Measurements from ENCODE around the gene LRMDA. TPM values are rescaled to one million over a fixed set of nuclear protein-coding genes. Genes with fewer than 3 reads are reported as not detected.

Gene LRMDA
- total and polyA plus RNA-seq, 3 experiments from 2014 or later, result not detected

- no peak overlapping the region for H3K4me3 Mint-ChIP-seq
Observed at GRCh38 chr10:76492678-76493472, 1061.5 kb downstream of the LRMDA start.

GRCh38 chr10:76497666-76498065 is 1066.2 kb downstream of the LRMDA start:
- Mint-ChIP-seq H3K27ac (no peak overlapping the region), H3K4me3 (no peak overlapping the region), H3K27me3 (no peaks in the 10 kb centered on the region), H3K4me1 (no peaks in the 10 kb centered on the region), H3K36me3 (no peaks in the 10 kb centered on the region), H3K9me3 (peaks cover 0 to 26% (median under 1%) of the 10 kb centered on the region in 5 donors)
- Histone ChIP-seq H3K36me3 (ENCODE audit: insufficient read depth, low read length) (no peaks in the 10 kb centered on the region), H3K9me3 (ENCODE audit: low read length) (no peaks in the 10 kb centered on the region), H3K27me3 (ENCODE audit: insufficient read depth, low read length, poor library complexity, severe bottlenecking) (no peaks in the 10 kb centered on the region), H3K4me3 (ENCODE audit: low read length) (no peak overlapping the region), H3K27ac (ENCODE audit: low read depth, low read length) (no peak overlapping the region), H3K4me1 (ENCODE audit: insufficient read depth, low read length) (no peaks in the 10 kb centered on the region)
- POLR2A ChIA-PET, result no interaction called here
- CTCF ChIA-PET, result no interaction called here
- DNase-seq, result no peak

More at GRCh38 chr10:76492678-76493472, 1061.5 kb downstream of the LRMDA start:
- DNase-seq, result no peak
- H3K4me1 Mint-ChIP-seq, result no peaks in the 10 kb centered on the region
- no peaks in the 10 kb centered on the region for H3K36me3 ChIP-seq (ENCODE audit: insufficient read depth, low read length)
- no peak overlapping the region for H3K27ac ChIP-seq (ENCODE audit: low read depth, low read length)
- no peaks in the 10 kb centered on the region for H3K4me1 ChIP-seq (ENCODE audit: insufficient read depth, low read length)
- no peaks in the 10 kb centered on the region for H3K27me3 ChIP-seq (ENCODE audit: insufficient read depth, low read length, poor library complexity, severe bottlenecking)
- no peak overlapping the region for H3K4me3 ChIP-seq (ENCODE audit: low read length)
- CTCF ChIA-PET, result no interaction called here
- H3K9me3 Mint-ChIP-seq, result peaks cover 4 to 48% (median 15%) of the 10 kb centered on the region in 5 donors
- no peaks in the 10 kb centered on the region for H3K9me3 ChIP-seq (ENCODE audit: low read length)
- no peak overlapping the region for H3K27ac Mint-ChIP-seq
- H3K27me3 Mint-ChIP-seq, result no peaks in the 10 kb centered on the region
- POLR2A ChIA-PET, result no interaction called here
- no peaks in the 10 kb centered on the region for H3K36me3 Mint-ChIP-seq

- no peak overlapping the region for H3K27ac Mint-ChIP-seq
- CTCF ChIA-PET, result no interaction called here
- Histone ChIP-seq H3K4me1 (ENCODE audit: insufficient read depth, low read length) (no peaks in the 10 kb centered on the region), H3K36me3 (ENCODE audit: insufficient read depth, low read length) (no peaks in the 10 kb centered on the region), H3K27me3 (ENCODE audit: insufficient read depth, low read length, poor library complexity, severe bottlenecking) (no peaks in the 10 kb centered on the region), H3K27ac (ENCODE audit: low read depth, low read length) (no peak overlapping the region), H3K9me3 (ENCODE audit: low read length) (no peaks in the 10 kb centered on the region), H3K4me3 (ENCODE audit: low read length) (no peak overlapping the region)
- no peaks in the 10 kb centered on the region for H3K4me1 Mint-ChIP-seq
- POLR2A ChIA-PET, result no interaction called here
- peaks cover 6 to 46% (median 12%) of the 10 kb centered on the region in 5 donors for H3K9me3 Mint-ChIP-seq
- no peak for DNase-seq
- H3K36me3 Mint-ChIP-seq, result no peaks in the 10 kb centered on the region
- no peaks in the 10 kb centered on the region for H3K27me3 Mint-ChIP-seq
- H3K4me3 Mint-ChIP-seq, result no peak overlapping the region
Observed at GRCh38 chr10:76504823-76505222, 1073.4 kb downstream of the LRMDA start.

GRCh38 chr10:76509446-76509845 is 1078.0 kb downstream of the LRMDA start:
- Histone ChIP-seq H3K36me3 (ENCODE audit: insufficient read depth, low read length) (no peaks in the 10 kb centered on the region), H3K27ac (ENCODE audit: low read depth, low read length) (no peak overlapping the region), H3K4me1 (ENCODE audit: insufficient read depth, low read length) (no peaks in the 10 kb centered on the region), H3K4me3 (ENCODE audit: low read length) (no peak overlapping the region), H3K27me3 (ENCODE audit: insufficient read depth, low read length, poor library complexity, severe bottlenecking) (no peaks in the 10 kb centered on the region), H3K9me3 (ENCODE audit: low read length) (no peaks in the 10 kb centered on the region)
- no peak overlapping the region for H3K4me3 Mint-ChIP-seq
- POLR2A ChIA-PET, result no interaction called here
- no peak for DNase-seq
- H3K27ac Mint-ChIP-seq, result no peak overlapping the region
- H3K4me1 Mint-ChIP-seq, result no peaks in the 10 kb centered on the region
- H3K36me3 Mint-ChIP-seq, result no peaks in the 10 kb centered on the region
- H3K9me3 Mint-ChIP-seq, result peaks cover 5 to 26% (median 11%) of the 10 kb centered on the region in 5 donors
- CTCF ChIA-PET, result no interaction called here
- no peaks in the 10 kb centered on the region for H3K27me3 Mint-ChIP-seq

GRCh38 chr10:76514321-76514720 is 1082.9 kb downstream of the LRMDA start:
- ChIA-PET POLR2A (no interaction called here), CTCF (no interaction called here)
- Histone ChIP-seq H3K4me3 (ENCODE audit: low read length) (no peak overlapping the region), H3K27ac (ENCODE audit: low read depth, low read length) (no peak overlapping the region), H3K4me1 (ENCODE audit: insufficient read depth, low read length) (no peaks in the 10 kb centered on the region), H3K36me3 (ENCODE audit: insufficient read depth, low read length) (no peaks in the 10 kb centered on the region), H3K9me3 (ENCODE audit: low read length) (no peaks in the 10 kb centered on the region), H3K27me3 (ENCODE audit: insufficient read depth, low read length, poor library complexity, severe bottlenecking) (no peaks in the 10 kb centered on the region)
- Mint-ChIP-seq H3K4me3 (no peak overlapping the region), H3K36me3 (no peaks in the 10 kb centered on the region), H3K4me1 (no peaks in the 10 kb centered on the region), H3K27me3 (no peaks in the 10 kb centered on the region), H3K27ac (no peak overlapping the region), H3K9me3 (peaks cover 0 to 14% (median 1%) of the 10 kb centered on the region in 5 donors)
- DNase-seq, result no peak

GRCh38 chr10:76514869-76515268 is 1083.4 kb downstream of the LRMDA start:
- no peak overlapping the region for H3K4me3 ChIP-seq (ENCODE audit: low read length)
- no peaks in the 10 kb centered on the region for H3K4me1 ChIP-seq (ENCODE audit: insufficient read depth, low read length)
- ChIA-PET POLR2A (no interaction called here), CTCF (no interaction called here)
- H3K9me3 ChIP-seq (ENCODE audit: low read length), result no peaks in the 10 kb centered on the region
- H3K4me3 Mint-ChIP-seq, result no peak overlapping the region
- no peak overlapping the region for H3K27ac Mint-ChIP-seq
- H3K27me3 ChIP-seq (ENCODE audit: insufficient read depth, low read length, poor library complexity, severe bottlenecking), result no peaks in the 10 kb centered on the region
- no peak for DNase-seq
- peaks cover 0 to 17% (median 1%) of the 10 kb centered on the region in 5 donors for H3K9me3 Mint-ChIP-seq
- H3K4me1 Mint-ChIP-seq, result no peaks in the 10 kb centered on the region
- no peaks in the 10 kb centered on the region for H3K27me3 Mint-ChIP-seq
- no peaks in the 10 kb centered on the region for H3K36me3 Mint-ChIP-seq
- no peaks in the 10 kb centered on the region for H3K36me3 ChIP-seq (ENCODE audit: insufficient read depth, low read length)
- no peak overlapping the region for H3K27ac ChIP-seq (ENCODE audit: low read depth, low read length)

- no peaks in the 10 kb centered on the region for H3K27me3 Mint-ChIP-seq
- Histone ChIP-seq H3K36me3 (ENCODE audit: insufficient read depth, low read length) (no peaks in the 10 kb centered on the region), H3K27me3 (ENCODE audit: insufficient read depth, low read length, poor library complexity, severe bottlenecking) (no peaks in the 10 kb centered on the region), H3K9me3 (ENCODE audit: low read length) (no peaks in the 10 kb centered on the region), H3K4me3 (ENCODE audit: low read length) (no peak overlapping the region), H3K27ac (ENCODE audit: low read depth, low read length) (no peak overlapping the region), H3K4me1 (ENCODE audit: insufficient read depth, low read length) (no peaks in the 10 kb centered on the region)
- no peak overlapping the region for H3K27ac Mint-ChIP-seq
- peaks cover 0 to 27% (median 4%) of the 10 kb centered on the region in 5 donors for H3K9me3 Mint-ChIP-seq
- H3K4me1 Mint-ChIP-seq, result no peaks in the 10 kb centered on the region
- H3K4me3 Mint-ChIP-seq, result no peak overlapping the region
- ChIA-PET POLR2A (no interaction called here), CTCF (no interaction called here)
- DNase-seq, result no peak
- H3K36me3 Mint-ChIP-seq, result peaks cover 0 to 2% (median 0%) of the 10 kb centered on the region in 3 donors
Observed at GRCh38 chr10:76522547-76522946, 1091.1 kb downstream of the LRMDA start.

GRCh38 chr10:76523246-76523645 is 1091.8 kb downstream of the LRMDA start:
- ChIA-PET CTCF (no interaction called here), POLR2A (no interaction called here)
- H3K4me3 Mint-ChIP-seq, result no peak overlapping the region
- H3K9me3 Mint-ChIP-seq, result peaks cover 0 to 26% (median 4%) of the 10 kb centered on the region in 5 donors
- Histone ChIP-seq H3K4me1 (ENCODE audit: insufficient read depth, low read length) (no peaks in the 10 kb centered on the region), H3K36me3 (ENCODE audit: insufficient read depth, low read length) (no peaks in the 10 kb centered on the region), H3K4me3 (ENCODE audit: low read length) (no peak overlapping the region), H3K27me3 (ENCODE audit: insufficient read depth, low read length, poor library complexity, severe bottlenecking) (no peaks in the 10 kb centered on the region), H3K27ac (ENCODE audit: low read depth, low read length) (no peak overlapping the region), H3K9me3 (ENCODE audit: low read length) (no peaks in the 10 kb centered on the region)
- no peak for DNase-seq
- peaks cover 0 to 2% (median 0%) of the 10 kb centered on the region in 3 donors for H3K36me3 Mint-ChIP-seq
- H3K27me3 Mint-ChIP-seq, result no peaks in the 10 kb centered on the region
- H3K27ac Mint-ChIP-seq, result no peak overlapping the region
- H3K4me1 Mint-ChIP-seq, result no peaks in the 10 kb centered on the region

Measured in CD8-positive, alpha-beta memory T cell (primary cell).